ENCODE measurements around the gene SRC. TPM values are rescaled to one million over a fixed set of nuclear protein-coding genes. Genes with fewer than 3 reads are reported as not detected.

SRC gene
- total RNA-seq, 1 donor, result 24.1 TPM

DNA sequence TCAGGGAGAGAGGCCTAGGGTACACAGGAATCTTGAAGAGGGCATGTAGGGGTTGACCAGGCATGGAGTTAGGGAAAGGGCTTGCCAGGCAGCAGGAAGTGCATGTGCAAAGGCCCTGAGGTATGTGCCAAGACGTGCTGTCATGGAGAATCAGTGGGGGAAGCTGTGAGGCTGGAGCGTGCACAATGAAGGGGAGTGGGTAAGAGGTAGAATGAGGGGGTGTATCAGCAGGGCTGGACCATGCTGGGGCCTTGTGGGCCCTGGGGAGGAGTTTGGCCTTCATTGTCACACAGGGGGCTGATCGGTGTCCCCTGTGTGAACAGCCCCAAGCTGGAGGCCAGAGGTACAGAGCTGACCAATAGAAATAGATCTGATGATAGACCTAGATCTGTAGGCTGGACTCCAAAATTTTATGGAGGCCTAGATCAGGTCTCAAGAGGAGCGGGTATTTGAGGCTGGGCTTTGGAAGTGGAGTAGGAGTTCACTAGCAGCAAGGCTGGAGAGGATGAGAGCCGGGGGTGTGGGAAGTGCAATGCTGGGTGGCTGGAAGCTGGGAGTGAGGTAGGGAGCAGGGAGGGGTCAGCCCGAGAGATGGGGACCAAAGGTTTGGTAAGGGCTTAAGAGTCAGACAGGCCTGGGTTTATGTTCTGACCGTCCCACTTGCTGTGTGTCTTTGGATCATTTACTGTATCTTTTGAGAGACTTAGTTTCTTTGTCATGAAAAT is 3.0 kb downstream of the SRC start:
- Histone ChIP-seq H3K9me3 (ENCODE audit: low read depth, low read length) (no peaks in the 10 kb centered on the region), H3K4me1 (ENCODE audit: insufficient read depth, low read length) (peaks cover 32% of the 10 kb centered on the region), H3K27me3 (ENCODE audit: insufficient read depth, low read length) (no peaks in the 10 kb centered on the region), H3K4me3 (ENCODE audit: low read length) (no peak overlapping the region)

DNA sequence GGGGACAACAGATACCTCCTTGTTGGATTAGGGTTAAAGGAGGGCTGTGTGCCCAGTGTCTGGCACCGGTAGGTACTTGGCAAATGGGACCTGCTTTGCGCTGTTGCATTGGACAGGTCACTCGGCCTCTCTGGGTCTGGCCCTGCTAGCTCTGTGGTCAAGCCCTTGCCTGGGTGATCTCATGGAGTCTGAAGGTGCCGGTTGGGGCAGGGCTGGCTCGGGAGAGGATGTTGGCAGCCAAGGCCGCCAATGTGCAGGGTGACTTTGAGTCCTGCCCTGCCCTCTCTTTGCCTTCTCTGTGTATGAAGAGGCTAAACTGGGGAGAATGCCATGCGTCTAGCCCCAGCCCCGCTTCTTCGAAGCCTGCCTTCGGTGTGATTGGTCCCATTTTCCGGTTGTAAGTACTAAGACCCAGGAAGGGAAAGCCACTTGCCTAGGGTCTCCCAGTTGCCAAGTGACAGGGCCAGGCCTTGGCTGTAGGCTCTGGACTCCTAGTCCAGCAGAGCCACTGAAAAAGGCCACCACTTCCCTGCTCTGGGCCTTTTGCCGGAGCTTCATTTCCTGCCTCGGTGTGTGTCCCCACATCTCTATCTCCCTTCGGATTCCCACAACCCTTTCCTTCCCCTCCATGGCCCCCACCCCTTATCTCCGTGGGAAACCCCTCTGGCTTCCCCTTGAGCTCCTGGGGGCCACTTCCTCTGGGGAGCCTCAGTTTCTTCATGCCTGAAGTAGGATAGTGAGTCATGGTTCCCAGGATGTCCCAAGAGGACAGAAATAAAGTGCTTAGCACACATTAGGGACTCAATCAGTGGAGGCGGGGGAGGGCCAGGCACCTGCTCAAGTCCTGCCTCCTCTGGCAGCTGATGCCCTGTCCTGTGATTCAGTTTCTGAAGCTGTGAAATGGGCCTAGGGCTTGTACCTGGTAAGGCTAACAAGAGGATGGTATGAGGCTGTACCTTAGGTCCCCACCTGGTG is 3.9 kb downstream of the SRC start:
- no peak overlapping the region for H3K4me3 ChIP-seq (ENCODE audit: low read length)
- no peaks in the 10 kb centered on the region for H3K27me3 ChIP-seq (ENCODE audit: insufficient read depth, low read length)
- peaks cover 32% of the 10 kb centered on the region for H3K4me1 ChIP-seq (ENCODE audit: insufficient read depth, low read length)
- H3K9me3 ChIP-seq (ENCODE audit: low read depth, low read length), result no peaks in the 10 kb centered on the region

DNA sequence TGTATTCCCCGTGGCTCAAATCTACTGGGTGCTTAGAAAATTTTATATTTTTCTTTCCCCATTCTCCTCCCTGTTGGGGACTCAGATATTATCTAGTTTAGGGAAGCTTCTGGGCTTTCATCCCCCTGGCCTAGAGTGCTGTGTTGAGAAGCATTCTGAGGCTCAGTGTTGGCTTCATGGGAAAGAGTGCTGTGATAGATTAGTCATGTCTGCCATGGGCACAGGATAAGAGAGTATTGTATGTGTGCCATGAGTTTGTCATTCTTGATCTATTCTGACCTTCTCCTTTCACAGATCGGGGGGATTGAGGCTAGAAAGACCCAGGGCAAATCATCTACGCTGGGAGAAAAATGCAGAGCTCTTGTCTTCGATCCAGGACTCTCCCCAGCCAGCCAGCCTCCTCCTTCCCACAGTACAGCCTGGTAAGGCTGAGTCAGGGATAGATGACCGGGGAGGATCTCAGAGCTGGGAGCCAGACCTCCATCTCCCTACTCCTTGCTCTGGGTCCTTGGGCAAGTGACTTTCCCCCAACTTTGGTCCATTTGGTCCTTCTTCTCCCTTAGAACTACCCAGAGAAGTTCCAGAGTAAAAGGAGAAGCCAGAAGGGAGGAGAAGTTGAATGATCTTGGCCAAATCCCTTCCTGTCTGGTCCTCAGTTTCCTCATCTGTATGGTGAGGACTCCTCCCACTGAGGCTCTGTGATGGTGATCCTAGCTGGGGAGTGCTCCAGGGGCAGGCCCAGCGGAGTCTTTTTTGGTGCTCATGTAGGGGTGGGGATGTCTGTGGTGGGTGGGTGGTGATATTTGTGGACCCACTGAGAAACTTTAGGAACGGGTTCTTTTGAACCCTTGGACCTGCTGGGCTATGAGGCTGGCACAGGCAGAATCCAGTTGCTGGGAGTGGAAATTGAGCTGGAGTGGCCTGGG is 5.0 kb downstream of the SRC start:
- H3K4me1 ChIP-seq (ENCODE audit: insufficient read depth, low read length), result peaks cover 29% of the 10 kb centered on the region
- no peaks in the 10 kb centered on the region for H3K27me3 ChIP-seq (ENCODE audit: insufficient read depth, low read length)
- H3K9me3 ChIP-seq (ENCODE audit: low read depth, low read length), result no peaks in the 10 kb centered on the region
- no peak overlapping the region for H3K4me3 ChIP-seq (ENCODE audit: low read length)

DNA sequence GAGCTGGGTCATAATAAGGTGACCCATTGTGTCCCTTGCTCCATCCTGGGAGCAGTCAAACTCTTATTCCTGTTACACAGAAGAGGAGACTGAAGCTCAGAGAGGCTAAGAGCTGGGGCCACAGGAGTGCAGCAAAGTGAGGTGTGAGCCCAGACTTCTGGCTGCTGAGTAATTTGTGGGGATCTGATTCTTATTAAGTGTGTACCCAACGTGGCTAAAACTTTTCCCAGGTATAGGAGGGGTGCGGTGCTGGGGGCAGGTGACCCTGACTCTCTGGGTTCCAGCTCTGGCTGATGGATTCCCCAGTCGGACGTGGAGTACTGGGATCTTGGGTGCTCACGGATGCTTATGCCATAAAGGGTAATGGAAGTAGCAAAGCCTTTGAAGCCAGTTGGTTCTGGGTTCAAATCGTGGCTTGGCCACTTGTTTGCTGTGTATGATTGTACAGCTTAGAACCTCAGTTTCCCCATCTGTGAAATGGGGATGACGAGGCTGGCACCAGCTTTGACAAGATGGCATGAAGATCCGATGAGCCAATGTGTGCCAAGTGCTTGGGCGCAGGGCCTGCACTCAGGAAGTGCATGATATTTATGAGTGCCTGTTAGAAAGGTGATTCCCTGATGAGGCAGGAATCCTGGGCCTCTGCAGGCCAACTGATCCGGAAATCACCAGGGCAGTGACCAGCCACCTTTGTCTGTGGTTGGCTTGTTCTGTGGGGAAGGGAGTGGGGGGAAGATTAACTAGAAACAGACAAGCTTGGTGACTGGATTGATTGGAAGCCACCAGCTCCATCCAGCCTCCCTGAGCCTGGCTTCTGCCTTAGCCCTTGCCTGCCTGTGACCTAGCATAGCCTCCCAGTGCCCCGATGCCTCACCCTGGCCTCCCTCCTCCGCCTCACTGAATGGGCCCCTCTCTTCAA is 6.0 kb downstream of the SRC start:
- no peaks in the 10 kb centered on the region for H3K9me3 ChIP-seq (ENCODE audit: low read depth, low read length)
- no peak overlapping the region for H3K4me3 ChIP-seq (ENCODE audit: low read length)
- H3K27me3 ChIP-seq (ENCODE audit: insufficient read depth, low read length), result no peaks in the 10 kb centered on the region
- H3K4me1 ChIP-seq (ENCODE audit: insufficient read depth, low read length), result peaks cover 39% of the 10 kb centered on the region

DNA sequence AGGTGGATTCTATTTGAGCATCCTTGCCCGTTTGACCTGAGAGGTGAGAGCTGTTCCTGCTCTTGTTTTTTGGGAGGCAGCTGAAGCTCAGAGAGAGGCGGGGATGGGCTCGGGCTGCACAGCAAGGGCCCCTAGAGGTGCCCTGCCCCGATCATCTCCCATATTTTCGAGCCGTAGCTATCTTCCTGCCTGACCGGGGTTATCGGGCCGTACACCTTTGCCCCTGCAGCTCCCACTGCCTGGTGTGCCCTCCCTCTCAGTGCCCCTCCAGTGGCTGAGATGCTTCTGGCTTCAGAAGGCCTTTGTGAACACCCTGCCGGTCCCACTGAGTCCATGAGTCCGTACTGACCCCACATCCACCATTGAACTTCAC is 6.7 kb downstream of the SRC start:
- Histone ChIP-seq H3K9me3 (ENCODE audit: low read depth, low read length) (no peaks in the 10 kb centered on the region), H3K4me1 (ENCODE audit: insufficient read depth, low read length) (peaks cover 41% of the 10 kb centered on the region), H3K27me3 (ENCODE audit: insufficient read depth, low read length) (no peaks in the 10 kb centered on the region), H3K4me3 (ENCODE audit: low read length) (no peak overlapping the region)

DNA sequence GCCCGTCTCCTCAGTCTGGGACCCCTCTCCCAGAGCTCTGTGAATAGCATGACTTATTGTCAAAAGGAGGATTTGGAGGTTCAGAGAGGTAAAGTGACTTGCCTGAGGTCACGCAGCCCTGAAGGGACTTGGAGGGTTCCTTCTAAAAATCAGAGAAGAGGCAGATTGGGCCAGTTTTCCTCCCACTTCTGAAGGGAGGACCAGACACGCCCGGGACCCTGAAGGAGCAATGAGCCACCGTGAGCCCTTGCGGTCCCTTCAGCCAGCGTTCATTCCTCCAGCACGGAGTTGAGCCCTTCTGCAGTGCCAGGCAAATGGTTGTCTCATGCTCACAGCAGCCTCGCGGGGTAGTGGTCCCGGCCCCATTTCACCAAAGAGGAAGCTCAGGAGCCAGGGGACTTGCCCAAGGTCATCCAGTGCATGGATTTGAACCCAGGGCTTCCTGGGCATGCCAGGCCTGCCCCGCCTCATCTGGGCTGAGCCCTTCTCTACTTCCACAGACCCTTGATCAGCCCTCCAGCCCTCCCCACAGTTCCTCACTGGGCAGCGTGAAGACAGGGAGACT is 7.4 kb downstream of the SRC start:
- Histone ChIP-seq H3K4me3 (ENCODE audit: low read length) (no peak overlapping the region), H3K27me3 (ENCODE audit: insufficient read depth, low read length) (no peaks in the 10 kb centered on the region), H3K4me1 (ENCODE audit: insufficient read depth, low read length) (peaks cover 45% of the 10 kb centered on the region), H3K9me3 (ENCODE audit: low read depth, low read length) (no peaks in the 10 kb centered on the region)

DNA sequence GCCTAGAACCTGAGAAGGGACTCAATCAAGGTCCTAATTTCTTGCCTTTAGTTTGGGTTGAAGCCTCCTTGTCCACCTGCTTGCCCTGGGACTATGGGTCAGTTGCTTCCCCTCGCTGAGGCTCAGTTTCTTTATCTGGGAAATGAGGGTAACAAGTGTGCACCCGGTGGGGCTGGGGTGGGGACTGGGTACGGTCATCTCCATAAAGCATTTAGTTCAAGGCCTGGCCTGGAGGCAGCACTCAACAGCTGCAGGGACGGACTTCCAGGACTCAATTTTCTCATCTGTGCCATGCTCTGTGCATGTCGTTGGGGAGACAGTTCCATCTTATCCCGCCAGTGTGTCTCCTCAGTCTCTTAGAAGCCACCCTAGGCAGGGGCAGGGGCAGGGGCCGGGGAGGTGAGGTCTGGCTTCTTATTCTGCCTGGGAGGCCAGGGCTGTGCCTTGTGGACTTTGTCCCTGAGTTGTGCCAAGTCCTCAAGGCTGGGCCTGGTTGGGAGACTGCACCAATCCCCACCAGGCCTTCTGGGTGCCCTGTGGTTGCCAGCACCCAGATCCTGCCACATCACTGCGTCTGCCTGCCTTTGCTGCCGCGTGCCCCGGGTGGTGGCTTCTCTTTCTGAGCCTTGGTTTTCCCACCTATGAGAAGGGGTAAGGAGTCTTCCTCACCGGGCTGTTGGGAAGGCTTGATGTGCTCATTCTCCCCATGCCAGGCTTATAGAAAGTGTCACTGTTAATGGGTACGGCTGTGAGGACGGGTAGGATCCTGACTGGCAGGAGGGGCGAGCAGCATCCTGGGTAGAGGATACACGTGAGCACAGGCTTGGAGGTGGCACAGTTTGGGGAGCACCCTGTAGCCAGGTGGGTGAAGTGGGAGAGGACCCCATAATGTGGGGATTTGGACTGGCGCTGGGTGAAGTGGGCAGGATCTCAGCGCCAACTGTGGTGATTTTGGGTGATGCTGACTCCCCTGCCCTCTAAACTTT is 8.6 kb downstream of the SRC start:
- H3K4me3 ChIP-seq (ENCODE audit: low read length), result no peak overlapping the region
- H3K4me1 ChIP-seq (ENCODE audit: insufficient read depth, low read length), result peaks cover 39% of the 10 kb centered on the region
- no peaks in the 10 kb centered on the region for H3K27me3 ChIP-seq (ENCODE audit: insufficient read depth, low read length)
- H3K9me3 ChIP-seq (ENCODE audit: low read depth, low read length), result no peaks in the 10 kb centered on the region

DNA sequence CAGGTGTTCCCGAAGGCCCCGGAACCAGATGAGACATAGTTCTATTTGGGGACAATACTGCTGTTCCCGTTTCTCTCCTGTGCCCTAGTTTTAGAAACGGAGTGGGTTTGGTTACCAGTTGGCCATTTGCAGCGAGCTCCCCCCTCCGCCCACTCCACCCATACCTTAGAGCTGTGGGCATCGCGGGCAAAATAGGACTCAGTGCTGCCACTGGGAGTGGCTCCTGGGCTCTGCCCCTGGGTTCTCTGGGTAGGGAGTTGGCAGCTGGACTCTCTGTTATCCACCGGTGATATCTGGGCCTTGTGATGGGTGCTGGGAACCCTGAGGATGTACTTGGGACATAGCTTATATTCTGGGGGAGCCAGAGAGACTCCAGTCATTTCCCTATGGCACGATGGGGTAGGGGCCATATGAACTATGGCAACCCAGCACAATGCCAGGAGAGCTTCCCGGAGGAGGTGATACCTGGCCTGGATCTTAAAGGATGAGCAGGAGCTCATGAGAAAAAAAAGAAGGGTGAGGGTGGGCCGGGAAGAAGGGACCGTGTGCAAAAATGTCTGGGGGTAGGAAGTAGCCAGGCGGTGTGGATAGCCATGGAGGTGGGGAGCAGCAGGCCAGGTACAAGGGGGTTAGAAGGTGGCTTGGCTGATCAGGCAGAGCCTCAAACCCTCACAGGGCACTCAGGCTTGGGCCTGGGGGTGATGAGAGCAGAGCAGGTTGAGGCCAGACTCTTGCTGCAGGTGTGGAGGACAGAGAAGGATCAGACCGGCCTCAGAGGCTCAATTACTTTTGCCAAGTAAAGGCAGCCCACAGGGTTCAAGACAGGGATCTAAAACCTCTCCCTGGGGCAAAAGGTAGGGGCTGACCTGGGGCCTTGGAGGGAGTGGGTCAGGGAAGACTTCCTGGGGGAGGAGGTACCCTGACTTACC is 9.6 kb downstream of the SRC start:
- Histone ChIP-seq H3K4me1 (ENCODE audit: insufficient read depth, low read length) (peaks cover 30% of the 10 kb centered on the region), H3K4me3 (ENCODE audit: low read length) (no peak overlapping the region)

DNA sequence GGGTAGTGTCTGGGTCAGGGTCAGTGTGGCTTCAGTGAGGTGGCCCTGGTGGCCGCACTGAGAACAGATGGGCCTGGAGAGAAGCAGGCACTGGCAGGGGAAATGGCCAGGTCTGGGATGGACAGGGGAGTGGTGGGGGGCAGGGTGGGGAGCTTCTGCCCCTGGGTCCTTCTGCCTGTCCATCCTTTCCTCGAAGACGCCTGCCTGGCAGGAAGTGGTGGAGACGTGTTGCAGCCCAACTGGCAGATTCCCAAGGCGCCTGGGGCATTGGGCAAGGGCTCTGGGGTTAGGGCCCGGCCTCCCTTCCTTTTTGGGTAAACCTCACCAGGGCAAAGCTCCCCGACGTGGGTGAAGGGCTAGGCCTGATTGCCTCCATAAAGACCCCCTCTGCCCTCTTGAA is 10.4 kb downstream of the SRC start:
- H3K9me3 ChIP-seq (ENCODE audit: low read depth, low read length), result no peaks in the 10 kb centered on the region
- H3K4me1 ChIP-seq (ENCODE audit: insufficient read depth, low read length), result peaks cover 30% of the 10 kb centered on the region
- no peaks in the 10 kb centered on the region for H3K27me3 ChIP-seq (ENCODE audit: insufficient read depth, low read length)
- no peak overlapping the region for H3K4me3 ChIP-seq (ENCODE audit: low read length)

More for the DNA sequence above, 9.6 kb downstream of the SRC start:
- Histone ChIP-seq H3K27me3 (ENCODE audit: insufficient read depth, low read length) (no peaks in the 10 kb centered on the region), H3K9me3 (ENCODE audit: low read depth, low read length) (no peaks in the 10 kb centered on the region)

DNA sequence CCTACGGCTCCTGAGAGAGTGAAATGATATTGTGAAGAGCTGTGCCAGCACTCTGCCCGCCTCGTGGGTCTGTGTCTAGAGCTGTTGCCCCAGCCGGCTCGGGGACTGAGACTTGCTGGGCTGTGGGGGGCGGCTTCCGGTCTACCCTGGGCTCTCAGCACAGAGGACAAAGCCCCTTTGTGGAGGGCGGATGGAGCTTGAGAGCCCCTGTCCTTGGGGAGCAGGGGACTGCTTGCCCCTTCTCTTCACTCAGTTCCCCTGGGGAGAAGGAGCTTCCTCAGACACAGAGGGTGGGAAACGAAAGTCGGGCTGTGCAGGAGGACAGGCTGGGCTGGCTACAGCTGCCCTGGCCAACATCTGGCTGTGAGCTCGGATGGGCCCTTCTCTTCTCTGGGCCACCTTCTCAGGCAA is 11.0 kb downstream of the SRC start:
- Histone ChIP-seq H3K4me1 (ENCODE audit: insufficient read depth, low read length) (peaks cover 30% of the 10 kb centered on the region), H3K4me3 (ENCODE audit: low read length) (no peak overlapping the region), H3K27me3 (ENCODE audit: insufficient read depth, low read length) (no peaks in the 10 kb centered on the region), H3K9me3 (ENCODE audit: low read depth, low read length) (no peaks in the 10 kb centered on the region)

DNA sequence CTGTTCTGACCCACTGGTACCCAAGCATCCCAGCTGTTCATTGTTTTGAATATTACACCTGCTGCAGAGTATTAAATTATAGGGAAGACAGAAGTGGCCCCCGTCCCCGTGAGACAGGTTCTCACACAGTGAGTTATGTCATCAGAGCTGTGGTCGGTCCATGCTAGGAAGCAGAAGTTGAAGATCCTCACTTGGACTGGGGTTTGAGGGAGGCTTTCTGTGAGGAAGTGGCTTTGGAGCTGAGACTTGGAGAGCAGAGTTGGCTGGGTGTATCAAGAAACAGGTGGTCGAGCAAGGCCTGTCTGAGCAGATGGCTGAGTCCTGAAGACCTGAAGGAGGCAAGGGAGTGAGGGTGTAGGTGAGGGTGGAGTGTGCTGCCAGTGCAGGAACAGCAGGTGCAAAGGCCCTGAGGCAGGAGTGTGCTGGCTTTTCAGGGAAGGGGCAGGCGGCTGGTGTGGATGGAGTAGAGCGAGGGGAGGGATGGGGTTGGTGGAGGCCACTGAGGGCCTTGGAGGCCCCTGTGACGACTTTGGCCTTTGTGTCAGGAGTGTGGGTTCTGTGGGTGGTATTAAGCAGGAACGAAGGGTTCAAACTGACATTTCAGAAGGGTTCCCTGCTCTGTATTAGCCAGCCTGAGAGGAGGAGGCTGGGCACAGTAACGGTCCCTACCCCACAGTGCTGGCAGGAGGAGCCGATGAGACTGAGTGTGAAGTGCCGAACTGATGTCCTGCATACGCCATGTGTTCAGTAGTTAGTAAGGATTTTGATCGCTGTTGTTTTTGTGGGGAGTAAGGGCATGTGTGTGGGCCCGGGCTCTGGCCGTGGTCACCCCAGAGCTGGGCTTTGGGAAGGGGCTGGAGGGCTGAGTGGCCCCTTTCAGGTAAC is 11.8 kb downstream of the SRC start:
- Histone ChIP-seq H3K4me3 (ENCODE audit: low read length) (no peak overlapping the region), H3K9me3 (ENCODE audit: low read depth, low read length) (no peaks in the 10 kb centered on the region), H3K4me1 (ENCODE audit: insufficient read depth, low read length) (peaks cover 30% of the 10 kb centered on the region), H3K27me3 (ENCODE audit: insufficient read depth, low read length) (no peaks in the 10 kb centered on the region)
